Measurements from ENCODE around the gene KIAA1671.

- TF ChIP-seq CTCF (IDR thresholded peaks at IDR 0.05), result no peak
- no peak for TF ChIP-seq POLR2A (IDR thresholded peaks at IDR 0.05; ENCODE audit: low read depth)
These were observed 26.7 kb upstream of the KIAA1671 start for GRCh38 chr22:24925586-24926427.

Measured in esophagus muscularis mucosa (tissue), 3 donors.